ENCODE data around the gene C1orf116. TPM values are rescaled to one million over a fixed set of nuclear protein-coding genes. Genes with fewer than 3 reads are reported as not detected.

C1orf116 gene
- total RNA-seq, 4 donors from 2014 or later, result 52.8 to 173 (median 86.4) TPM

DNA sequence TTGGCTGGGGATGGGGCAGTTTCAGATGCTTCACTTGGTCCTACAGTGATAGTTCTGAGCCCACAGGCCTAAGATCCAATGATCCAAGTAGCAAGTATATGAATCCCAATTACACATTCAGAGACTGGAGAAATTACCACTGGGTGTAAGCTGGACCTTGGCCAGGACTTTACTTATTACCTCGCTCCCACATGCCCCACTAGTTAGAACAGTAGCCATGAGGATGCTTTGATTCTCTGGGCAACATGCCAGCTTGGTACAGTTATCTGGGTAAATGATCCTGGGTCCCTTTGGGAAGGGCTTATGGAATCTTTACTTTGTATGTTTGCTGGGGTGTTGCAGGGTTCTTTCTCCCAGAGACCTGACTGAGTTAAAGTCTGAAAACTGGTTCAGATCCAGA, 57.2 kb downstream of the C1orf116 start:
- no peak overlapping the region for H3K27ac ChIP-seq
- WGBS, 2 donors, result 75 to 86% methylated on average over 1 of the region's 1 CpG
- intact Hi-C loops (cut with DNase I), result loop anchor here (5.0 kb wide), 1 partner anchor 53 kb away; the partner anchor contains the start of gene FCMR

DNA sequence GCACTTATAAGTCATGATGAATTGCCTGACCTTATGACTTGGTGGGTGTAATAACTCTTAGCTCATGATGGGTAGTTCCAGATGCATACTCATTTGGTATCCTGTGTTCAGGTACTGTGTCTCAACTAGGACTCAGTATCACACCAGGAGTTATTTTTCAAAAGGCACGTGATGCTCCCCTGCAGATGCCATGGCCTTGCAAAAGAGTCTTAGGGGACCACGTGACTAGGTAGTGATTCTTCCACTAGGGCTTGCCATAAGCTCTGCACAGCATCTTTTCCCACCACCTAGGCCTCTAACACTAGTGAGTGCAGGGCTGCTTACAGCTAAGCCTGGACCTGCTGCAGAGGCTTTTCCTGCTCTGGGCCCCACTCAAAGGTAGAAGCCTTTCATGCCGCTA, 58.4 kb downstream of the C1orf116 start:
- Histone ChIP-seq H3K9me3 (no peaks in the 10 kb centered on the region), H3K27ac (no peak overlapping the region), H3K36me3 (no peaks in the 10 kb centered on the region), H3K4me3 (no peak overlapping the region), H3K4me1 (peaks cover 0 to 3% (median 0%) of the 10 kb centered on the region in 3 donors), H3K27me3 (peaks cover 0 to 14% (median 0%) of the 10 kb centered on the region in 4 donors)
- TF ChIP-seq POLR2A (IDR thresholded peaks at IDR 0.05), result no peak
- no peak for TF ChIP-seq CTCF (IDR thresholded peaks at IDR 0.05)
- no peak for DNase-seq
- intact Hi-C loops (cut with DNase I), result no loop called here
- WGBS, 2 donors, result 80 to 92% methylated on average over 2 to 3 of the region's 3 CpGs

More for the DNA sequence above, 57.2 kb downstream of the C1orf116 start:
- TF ChIP-seq POLR2A (IDR thresholded peaks at IDR 0.05), result no peak
- no peak for TF ChIP-seq CTCF (IDR thresholded peaks at IDR 0.05)
- DNase-seq, result no peak
- no peak overlapping the region for H3K4me3 ChIP-seq
- peaks cover 0 to 6% (median 0%) of the 10 kb centered on the region in 3 donors for H3K4me1 ChIP-seq
- H3K36me3 ChIP-seq, result no peaks in the 10 kb centered on the region
- H3K9me3 ChIP-seq, result no peaks in the 10 kb centered on the region
- peaks cover 0 to 9% (median 0%) of the 10 kb centered on the region in 4 donors for H3K27me3 ChIP-seq

DNA sequence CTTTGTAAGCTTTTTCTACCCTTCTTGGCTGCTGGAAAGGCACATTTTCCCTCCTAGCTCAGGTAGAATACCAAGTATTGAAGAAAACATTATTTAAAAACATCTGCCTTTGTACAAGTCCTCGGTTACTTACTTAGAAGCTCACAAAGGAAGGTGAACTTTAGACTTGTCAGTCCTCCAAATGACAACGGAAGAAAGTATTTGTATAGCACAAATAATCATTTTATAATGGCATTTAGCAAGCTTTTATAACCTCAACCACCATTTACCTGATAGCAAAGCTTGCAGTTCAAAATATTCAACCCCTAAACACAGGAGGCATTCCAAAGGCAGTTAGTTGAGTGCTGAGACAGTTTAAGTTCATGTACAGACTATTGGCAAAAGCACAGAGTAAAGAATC, 59.8 kb downstream of the C1orf116 start:
- TF ChIP-seq CTCF (IDR thresholded peaks at IDR 0.05) (no peak), POLR2A (IDR thresholded peaks at IDR 0.05) (no peak)
- Histone ChIP-seq H3K27me3 (peaks cover 0 to 16% (median 0%) of the 10 kb centered on the region in 4 donors), H3K27ac (no peak overlapping the region), H3K36me3 (no peaks in the 10 kb centered on the region), H3K4me1 (peaks cover 0 to 10% (median 3%) of the 10 kb centered on the region in 3 donors), H3K9me3 (no peaks in the 10 kb centered on the region), H3K4me3 (no peak overlapping the region)
- WGBS, 2 donors, result 63% methylated on average over 2 of the region's 2 CpGs
- intact Hi-C loops (cut with DNase I), result no loop called here
- no peak for DNase-seq

GRCh38 chr1:206971029-206971655, 61.4 kb downstream of the C1orf116 start:
- intact Hi-C loops (cut with DNase I), result no loop called here
- 75 to 83% methylated on average over 2 of the region's 2 CpGs for WGBS, 2 donors
- peaks cover 0 to 16% (median 0%) of the 10 kb centered on the region in 4 donors for H3K27me3 ChIP-seq
- no peak overlapping the region for H3K27ac ChIP-seq
- no peaks in the 10 kb centered on the region for H3K36me3 ChIP-seq
- TF ChIP-seq POLR2A (IDR thresholded peaks at IDR 0.05) (no peak), CTCF (IDR thresholded peaks at IDR 0.05) (no peak)
- no peak for DNase-seq
- no peaks in the 10 kb centered on the region for H3K9me3 ChIP-seq
- no peak overlapping the region for H3K4me3 ChIP-seq
- H3K4me1 ChIP-seq, result peaks cover 0 to 10% (median 3%) of the 10 kb centered on the region in 3 donors

- no peak within 1 kb of the TSS for H3K4me3 ChIP-seq
- DNase-seq, result no peak
- H3K9me3 ChIP-seq, result no peaks in the 10 kb centered on the region
- H3K27ac ChIP-seq, result no peak within 1 kb of the TSS
- H3K27me3 ChIP-seq, result peaks cover 0 to 16% (median 0%) of the 10 kb centered on the region in 4 donors
- TF ChIP-seq POLR2A (IDR thresholded peaks at IDR 0.05) (no peak), CTCF (IDR thresholded peaks at IDR 0.05) (no peak)
- intact Hi-C loops (cut with DNase I), result no loop called here
- WGBS, 2 donors, result 66 to 80% methylated on average over 2 of the region's 2 CpGs
- no peaks in the 10 kb centered on the region for H3K36me3 ChIP-seq
- peaks cover 0 to 10% (median 3%) of the 10 kb centered on the region in 3 donors for H3K4me1 ChIP-seq
These were observed 62.1 kb downstream of the C1orf116 start, which contains the start of gene FCAMR for GRCh38 chr1:206970446-206970845. Gene FCAMR (minus strand): TSS chr1:206970460. CDS start chr1:206970125, 335 bp downstream.
